ENCODE results near the gene SAFB2. TPM values are rescaled to one million over a fixed set of nuclear protein-coding genes. Genes with fewer than 3 reads are reported as not detected.

The SAFB2 gene
- total RNA-seq, 1 experiment from 2014 or later = 10.9 TPM

DNA sequence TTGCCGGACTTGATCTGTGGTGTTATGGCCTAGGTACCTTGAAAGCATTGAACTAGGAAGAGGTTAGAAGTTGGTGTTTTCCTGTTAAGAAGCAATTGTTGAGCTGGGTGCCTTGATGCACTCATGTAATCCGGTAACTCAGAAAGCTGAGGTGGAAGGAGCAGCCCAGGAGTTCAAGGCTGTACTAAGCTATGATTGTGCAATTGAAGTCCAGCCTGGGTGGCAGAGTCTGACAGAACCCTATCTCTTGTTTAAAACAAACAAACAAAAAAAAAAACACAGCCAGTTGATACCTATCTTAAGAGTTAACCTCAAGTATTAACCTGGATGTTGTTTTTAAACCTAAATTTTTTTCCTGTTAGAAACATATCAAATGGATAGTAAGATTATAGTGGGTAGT lies 19.6 kb upstream of the SAFB2 start:
- in situ Hi-C loops (cut with HindIII; ENCODE audit: low pct_unique_long_range_greater_than_20kb, low sequenced_read_pairs) = no loop called here
- no peak for DNase-seq (ENCODE audit: low read depth, low spot score)

- DNase-seq (ENCODE audit: low read depth, low spot score) = no peak
Observed at GRCh38 chr19:5641171-5641570, 18.6 kb upstream of the SAFB2 start.

DNA sequence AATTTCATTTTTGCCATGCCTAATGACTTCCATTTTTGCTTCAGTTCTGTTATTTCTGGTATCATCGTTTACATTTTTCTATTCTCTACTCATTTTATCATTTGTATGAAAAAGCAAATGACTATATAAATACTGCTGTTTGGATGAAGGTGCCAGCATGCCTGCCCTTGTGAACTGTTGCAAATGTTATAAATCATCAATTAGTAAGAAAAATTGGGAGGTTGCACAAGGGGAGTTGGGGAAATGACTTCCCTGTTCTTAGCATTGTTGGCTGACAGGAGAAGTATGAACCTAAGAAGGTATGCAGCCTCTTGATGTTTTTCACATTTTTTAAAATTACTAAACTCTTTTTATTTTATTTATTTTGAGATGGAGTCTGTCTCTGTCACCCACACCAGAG lies 15.4 kb upstream of the SAFB2 start:
- no peak for DNase-seq (ENCODE audit: low read depth, low spot score)
- in situ Hi-C loops (cut with HindIII; ENCODE audit: low pct_unique_long_range_greater_than_20kb, low sequenced_read_pairs) = no loop called here

More at GRCh38 chr19:5641171-5641570, 18.6 kb upstream of the SAFB2 start:
- in situ Hi-C loops (cut with HindIII; ENCODE audit: low pct_unique_long_range_greater_than_20kb, low sequenced_read_pairs) = no loop called here

GRCh38 chr19:5635427-5635826 lies 12.9 kb upstream of the SAFB2 start:
- DNase-seq (ENCODE audit: low read depth, low spot score) = no peak
- in situ Hi-C loops (cut with HindIII; ENCODE audit: low pct_unique_long_range_greater_than_20kb, low sequenced_read_pairs) = no loop called here

DNA sequence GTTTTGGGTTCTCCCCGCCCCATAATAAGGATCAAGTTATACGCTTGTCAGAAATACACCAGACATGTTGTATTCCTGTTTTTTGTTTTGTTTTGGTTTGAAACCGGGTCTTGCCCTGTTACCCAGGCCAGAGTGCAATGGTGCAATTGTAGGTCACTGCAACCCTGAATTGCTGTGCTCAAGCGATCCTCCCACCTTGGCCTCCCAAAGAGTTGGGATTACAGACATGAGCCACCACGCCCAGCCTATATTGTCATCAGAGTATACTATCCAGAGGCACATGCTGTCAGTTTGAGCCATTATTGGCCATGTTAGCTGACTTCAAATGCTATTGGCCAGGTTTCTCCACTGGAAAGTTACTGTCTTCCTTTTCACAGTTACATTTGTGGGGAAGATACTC lies 10.1 kb upstream of the SAFB2 start:
- in situ Hi-C loops (cut with HindIII; ENCODE audit: low pct_unique_long_range_greater_than_20kb, low sequenced_read_pairs) = no loop called here
- DNase-seq (ENCODE audit: low read depth, low spot score) = no peak

GRCh38 chr19:5632241-5632612 lies 9.7 kb upstream of the SAFB2 start:
- no peak for DNase-seq (ENCODE audit: low read depth, low spot score)

GRCh38 chr19:5631567-5632240 lies 9.1 kb upstream of the SAFB2 start:
- in situ Hi-C loops (cut with HindIII; ENCODE audit: low pct_unique_long_range_greater_than_20kb, low sequenced_read_pairs) = no loop called here
- no peak for DNase-seq (ENCODE audit: low read depth, low spot score)

More at GRCh38 chr19:5632241-5632612, 9.7 kb upstream of the SAFB2 start:
- in situ Hi-C loops (cut with HindIII; ENCODE audit: low pct_unique_long_range_greater_than_20kb, low sequenced_read_pairs) = no loop called here

DNA sequence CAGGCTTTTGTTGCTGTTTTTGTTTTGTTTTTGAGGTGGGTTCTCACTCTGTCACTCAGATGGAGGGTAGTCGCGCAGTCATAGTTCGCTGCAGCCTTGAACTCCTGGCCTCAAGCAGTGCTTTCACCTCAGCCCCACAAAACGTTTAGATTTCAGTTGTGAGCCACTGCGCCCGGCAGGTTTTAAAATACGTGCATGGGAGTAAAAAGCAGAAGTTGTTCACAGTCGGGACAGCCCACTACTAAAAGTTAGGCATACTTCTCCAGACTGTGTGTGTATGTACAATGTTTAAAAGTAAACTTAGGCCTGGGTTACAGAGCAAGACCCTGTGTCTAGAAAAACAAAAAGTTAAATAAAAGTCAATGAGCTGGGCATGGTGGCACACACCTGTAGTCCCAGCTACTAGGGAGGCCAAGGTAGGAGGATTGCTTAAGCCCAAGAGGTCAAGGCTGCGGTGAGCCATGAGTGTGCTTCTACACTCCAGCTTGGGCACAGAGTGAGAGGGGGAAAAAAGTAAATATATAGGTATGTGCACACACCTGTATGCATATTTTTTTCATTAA lies 6.4 kb upstream of the SAFB2 start:
- in situ Hi-C loops (cut with HindIII; ENCODE audit: low pct_unique_long_range_greater_than_20kb, low sequenced_read_pairs) = no loop called here
- DNase-seq (ENCODE audit: low read depth, low spot score) = no peak

DNA sequence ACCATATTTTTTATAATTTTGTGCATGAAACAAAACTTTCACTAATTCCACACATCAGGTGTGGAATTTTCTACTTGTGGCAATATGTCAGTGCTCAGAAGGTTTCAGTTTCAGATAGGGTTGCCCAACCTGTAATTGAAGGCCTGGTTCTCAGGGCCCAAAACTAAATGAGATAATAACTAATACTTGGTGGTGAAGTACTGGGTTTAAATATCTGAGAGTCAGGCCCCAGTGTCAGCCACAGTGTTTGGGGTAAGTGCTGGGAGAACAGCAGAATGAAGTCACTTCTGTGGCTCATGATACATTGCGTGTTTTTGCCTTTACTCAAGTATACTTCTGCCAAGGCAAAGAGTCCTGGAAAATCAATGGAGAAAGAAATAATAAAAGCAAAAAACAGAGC lies 5.9 kb upstream of the SAFB2 start:
- DNase-seq (ENCODE audit: low read depth, low spot score) = no peak
- in situ Hi-C loops (cut with HindIII; ENCODE audit: low pct_unique_long_range_greater_than_20kb, low sequenced_read_pairs) = no loop called here

DNA sequence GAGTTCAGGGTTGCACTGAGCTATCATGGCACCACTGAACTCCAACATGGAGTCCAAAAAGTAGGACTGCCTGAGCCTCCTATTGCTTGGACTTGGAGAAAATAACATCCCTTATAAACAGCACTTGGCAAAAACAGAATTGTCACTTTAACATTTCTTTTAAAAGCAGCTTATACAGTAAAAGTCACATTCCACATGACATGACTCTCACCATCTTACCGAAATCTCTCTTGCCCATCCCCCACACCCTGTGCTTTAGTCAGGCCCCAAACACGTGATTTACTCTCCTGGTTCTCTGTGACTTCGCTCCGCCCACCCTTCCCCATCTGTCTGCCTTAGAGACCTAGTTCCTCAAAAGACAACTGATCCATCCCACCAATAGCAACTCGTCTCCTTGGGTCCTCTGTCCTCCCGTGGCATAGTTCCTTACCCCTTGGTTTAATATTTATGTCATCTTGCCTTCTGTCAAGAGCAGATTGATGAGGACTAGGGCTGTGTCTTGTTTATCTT lies 4.9 kb upstream of the SAFB2 start:
- in situ Hi-C loops (cut with HindIII; ENCODE audit: low pct_unique_long_range_greater_than_20kb, low sequenced_read_pairs) = no loop called here
- peak; percentile 54 for DNase-seq (ENCODE audit: low read depth, low spot score)

DNA sequence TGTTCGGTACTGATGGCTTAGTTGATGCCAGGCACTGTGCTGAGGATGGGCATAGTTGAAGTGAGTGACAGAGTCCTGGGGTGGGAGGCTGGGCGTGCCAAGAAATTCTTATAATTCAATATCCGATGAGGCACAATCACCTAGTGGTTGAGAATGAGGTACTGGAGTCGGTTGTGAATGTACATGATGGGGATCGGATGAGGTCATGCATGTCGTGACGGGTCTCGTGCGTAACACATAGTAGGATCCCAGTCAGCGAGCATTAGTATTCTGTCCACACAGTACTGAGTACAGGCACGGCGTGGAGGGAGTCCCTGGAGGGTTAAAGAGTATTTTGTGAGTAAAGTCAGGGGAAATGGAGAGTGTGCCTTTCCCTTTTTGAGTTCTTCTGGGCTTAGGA lies 3.1 kb upstream of the SAFB2 start:
- no peak for DNase-seq (ENCODE audit: low read depth, low spot score)
- in situ Hi-C loops (cut with HindIII; ENCODE audit: low pct_unique_long_range_greater_than_20kb, low sequenced_read_pairs) = no loop called here

DNA sequence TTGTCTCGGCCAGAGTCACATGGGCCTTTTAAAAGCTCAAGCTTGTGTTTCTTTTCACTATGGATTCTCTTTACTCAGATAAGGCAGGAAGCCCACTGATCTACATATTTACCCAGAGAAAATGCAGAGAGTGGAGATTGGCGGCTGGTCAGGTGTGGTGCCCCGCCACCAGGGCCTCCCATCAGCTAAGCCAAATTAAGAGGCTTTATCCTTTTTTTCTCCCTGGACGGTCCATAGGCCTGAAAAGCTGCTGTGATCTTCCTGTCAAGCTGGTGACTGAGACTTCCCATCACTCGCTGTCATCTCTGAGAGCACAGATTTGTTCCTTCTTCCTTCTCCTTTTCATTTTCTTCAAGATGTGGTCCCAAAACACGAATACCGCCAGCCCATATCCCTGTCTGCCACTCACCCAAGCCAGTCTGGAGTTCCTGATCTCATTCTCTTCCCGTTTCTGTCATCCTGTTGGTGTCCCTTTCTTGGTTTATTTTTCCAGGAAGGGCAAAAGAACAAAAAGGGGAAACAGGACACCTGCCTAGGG lies 2.2 kb upstream of the SAFB2 start:
- in situ Hi-C loops (cut with HindIII; ENCODE audit: low pct_unique_long_range_greater_than_20kb, low sequenced_read_pairs) = no loop called here

GRCh38 chr19:5624018-5624663 lies 1.6 kb upstream of the SAFB2 start:
- peak; percentile 20 for DNase-seq (ENCODE audit: low read depth, low spot score)
- in situ Hi-C loops (cut with HindIII; ENCODE audit: low pct_unique_long_range_greater_than_20kb, low sequenced_read_pairs) = no loop called here

More for the DNA sequence above, 2.2 kb upstream of the SAFB2 start:
- DNase-seq (ENCODE audit: low read depth, low spot score) = no peak

DNA sequence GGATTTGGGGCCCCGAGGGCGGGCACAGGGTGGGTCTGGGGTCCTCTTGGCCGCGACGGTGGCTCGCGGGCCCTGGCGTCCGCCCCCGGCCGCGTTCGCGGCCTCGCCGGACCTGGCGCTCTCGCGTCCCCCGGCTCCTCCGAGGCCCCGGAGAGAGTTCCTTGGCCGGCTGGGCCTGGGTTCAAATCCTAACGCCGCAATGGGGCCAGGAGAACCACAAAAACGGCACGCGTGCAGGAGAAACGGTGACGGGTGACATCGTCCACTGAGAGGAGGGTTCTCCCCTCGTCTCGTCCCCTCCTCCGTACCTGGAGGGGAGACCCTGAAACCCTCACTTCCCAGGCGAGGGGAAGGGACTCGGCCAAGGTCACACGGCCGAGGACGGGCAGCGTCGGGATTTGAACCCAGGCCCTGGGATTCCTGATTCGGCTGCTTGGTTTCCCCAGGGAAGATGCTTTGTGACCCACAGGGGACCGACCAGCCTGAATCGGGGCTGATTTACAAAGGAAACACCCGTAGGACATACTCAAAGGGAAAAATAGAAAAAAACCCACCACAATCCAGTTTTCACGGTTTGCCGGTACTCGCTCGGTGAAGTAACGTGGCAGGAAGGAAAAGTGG lies 931 bp upstream of the SAFB2 start:
- no peak for DNase-seq (ENCODE audit: low read depth, low spot score)
- in situ Hi-C loops (cut with HindIII; ENCODE audit: low pct_unique_long_range_greater_than_20kb, low sequenced_read_pairs) = no loop called here

- peak; percentile 14 for DNase-seq (ENCODE audit: low read depth, low spot score)
Observed at GRCh38 chr19:5621945-5622464, 571 bp downstream of the SAFB2 start.

GRCh38 chr19:5621311-5621944 lies 1.1 kb downstream of the SAFB2 start:
- DNase-seq (ENCODE audit: low read depth, low spot score) = no peak
- in situ Hi-C loops (cut with HindIII; ENCODE audit: low pct_unique_long_range_greater_than_20kb, low sequenced_read_pairs) = no loop called here

More at GRCh38 chr19:5621945-5622464, 571 bp downstream of the SAFB2 start:
- in situ Hi-C loops (cut with HindIII; ENCODE audit: low pct_unique_long_range_greater_than_20kb, low sequenced_read_pairs) = no loop called here

- DNase-seq (ENCODE audit: low read depth, low spot score) = no peak
- in situ Hi-C loops (cut with HindIII; ENCODE audit: low pct_unique_long_range_greater_than_20kb, low sequenced_read_pairs) = no loop called here
Observed at GRCh38 chr19:5619946-5620345, 2.6 kb downstream of the SAFB2 start.

GRCh38 chr19:5618591-5618990 lies 4.0 kb downstream of the SAFB2 start:
- DNase-seq (ENCODE audit: low read depth, low spot score) = no peak

More at GRCh38 chr19:5618591-5618990, 4.0 kb downstream of the SAFB2 start:
- in situ Hi-C loops (cut with HindIII; ENCODE audit: low pct_unique_long_range_greater_than_20kb, low sequenced_read_pairs) = no loop called here

All from SK-MEL-5 (cell line).